Activated CD4-positive, CD25-positive, alpha-beta regulatory T cell treated with anti-CD3 and anti-CD28 coated beads, Interleukin-2, amount 50 U/mL, for 72 hours (primary cell): ENCODE results near the gene MCM7.
"Not testable (repeated sequence)": the region's sequence is repeated elsewhere in the genome, so short reads cannot be mapped to it uniquely, and the experiment has no call there.

Source experiments
- DNase-seq: peaks from one replicate; pipeline ENCODE4 v3.0.0; 2021

MCM7 gene

DNA sequence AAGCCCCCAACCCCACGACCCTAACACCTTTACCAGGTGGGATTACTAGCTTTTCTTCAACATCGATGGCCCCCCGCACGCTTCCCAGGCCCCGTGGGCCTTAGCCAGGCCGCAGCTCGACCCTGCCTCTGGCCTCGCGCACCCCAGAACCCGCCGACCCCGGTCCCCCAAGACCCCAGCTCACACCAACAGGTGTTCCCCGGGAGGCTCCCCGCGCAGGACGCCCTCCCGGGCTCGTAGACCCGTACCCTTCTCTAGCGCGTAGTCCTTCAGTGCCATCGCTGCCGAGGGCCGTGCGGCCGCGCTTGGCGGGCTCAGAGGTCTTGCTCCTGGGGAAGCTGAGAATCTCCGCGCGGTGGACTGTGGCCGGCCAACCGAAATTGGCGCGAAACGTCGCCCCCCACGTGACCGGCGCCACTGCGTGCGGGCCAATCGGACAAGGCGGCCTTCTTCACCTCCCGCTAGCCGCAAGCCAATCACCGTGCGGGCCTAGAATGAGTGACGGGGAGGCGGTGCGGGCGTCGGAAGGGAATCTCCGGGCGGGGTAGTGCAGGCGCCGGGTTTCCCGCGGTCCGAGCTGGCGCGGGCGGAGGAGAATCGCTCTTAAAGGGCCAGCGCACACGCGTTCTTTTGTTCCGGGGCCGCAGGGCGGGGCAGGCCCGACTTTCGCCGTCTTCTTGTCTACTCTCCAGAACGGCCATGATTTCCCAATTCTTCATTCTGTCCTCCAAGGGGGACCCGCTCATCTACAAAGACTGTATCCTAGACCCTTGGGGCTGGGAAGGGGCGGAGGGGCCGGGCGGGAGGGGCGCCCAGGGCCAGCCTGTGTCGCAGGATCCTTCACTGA, at the start of gene MCM7, which contains the start of gene AP4M1:
TSS of gene MCM7 (minus strand) at position 382 of the 847 bp plus-strand sequence. CDS start at position 279, 103 bp downstream.
TSS of gene AP4M1 (plus strand) at position 628 of the 847 bp plus-strand sequence. CDS start at position 700, 72 bp downstream.
- DNase-seq, result peak; percentile 97

GRCh38 chr7:100148559-100149328, 47.5 kb upstream of the MCM7 start, which contains the start of gene LAMTOR4:
Gene LAMTOR4 (plus strand): TSS chr7:100148918. CDS start chr7:100148973, 55 bp downstream.
- peak; percentile 93 for DNase-seq

GRCh38 chr7:100148225-100148558, 47.0 kb upstream of the MCM7 start:
- DNase-seq, result no peak

DNA sequence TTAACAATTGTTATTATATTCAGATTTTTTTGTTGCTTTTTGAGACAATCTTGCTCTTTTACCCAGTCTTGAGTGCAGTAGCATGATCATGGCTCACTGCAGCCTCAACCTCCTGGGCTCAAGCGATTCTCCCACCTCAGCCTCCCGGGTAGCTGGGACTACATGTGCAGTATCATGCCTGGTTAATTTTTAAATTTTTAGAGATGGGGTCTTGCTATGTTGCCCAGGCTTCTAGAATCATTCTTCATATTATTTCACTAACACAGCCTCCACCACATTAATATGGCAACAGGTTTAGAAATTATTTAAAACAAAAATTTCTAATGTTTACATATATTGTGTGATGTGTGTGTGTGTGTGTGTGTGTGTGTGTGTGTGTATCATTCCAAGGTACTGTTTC, 46.1 kb upstream of the MCM7 start:
- DNase-seq, result no peak

GRCh38 chr7:100146350-100146749, 45.2 kb upstream of the MCM7 start:
- not testable (repeated sequence) for DNase-seq

DNA sequence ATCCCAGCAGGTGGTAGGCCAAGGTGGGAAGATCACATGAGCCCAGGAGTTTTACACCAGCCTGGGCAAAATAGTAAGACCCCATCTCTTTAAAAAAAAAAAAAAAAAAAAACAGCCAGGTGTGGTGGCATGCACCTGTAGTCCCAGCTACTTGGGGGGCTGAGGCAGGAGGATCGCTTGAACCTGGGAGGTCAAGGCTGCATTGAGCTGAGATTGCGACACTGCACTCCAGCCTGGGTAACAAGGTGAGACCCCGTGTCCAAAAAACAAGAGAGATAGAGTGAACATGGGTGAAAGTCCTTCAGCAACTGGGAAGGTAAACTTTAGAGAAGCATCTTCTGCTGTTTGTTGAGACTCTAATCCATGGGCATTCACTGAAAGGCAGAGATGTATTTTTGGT, 41.3 kb upstream of the MCM7 start:
- DNase-seq, result no peak

DNA sequence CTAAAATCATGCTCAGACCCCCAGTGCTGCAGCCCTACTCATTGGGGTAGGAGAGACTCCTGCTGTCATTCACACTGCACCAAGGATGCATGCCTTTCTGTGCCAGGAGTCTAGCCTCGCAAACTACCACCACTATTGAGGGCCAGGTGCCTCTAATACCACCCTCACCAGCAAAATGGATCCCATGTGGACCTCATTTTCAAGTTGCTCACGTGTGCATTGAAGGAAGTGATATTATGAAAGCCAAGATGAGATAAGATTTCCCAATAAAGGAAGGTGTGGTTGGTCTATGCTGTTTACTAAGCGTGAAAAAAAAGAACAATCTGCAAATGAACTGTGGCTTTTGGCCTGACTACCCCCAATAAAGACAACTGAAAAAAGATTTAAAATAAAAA, 40.4 kb upstream of the MCM7 start:
- DNase-seq, result no peak

- no peak for DNase-seq
These were observed 36.9 kb upstream of the MCM7 start for GRCh38 chr7:100137851-100138760.

DNA sequence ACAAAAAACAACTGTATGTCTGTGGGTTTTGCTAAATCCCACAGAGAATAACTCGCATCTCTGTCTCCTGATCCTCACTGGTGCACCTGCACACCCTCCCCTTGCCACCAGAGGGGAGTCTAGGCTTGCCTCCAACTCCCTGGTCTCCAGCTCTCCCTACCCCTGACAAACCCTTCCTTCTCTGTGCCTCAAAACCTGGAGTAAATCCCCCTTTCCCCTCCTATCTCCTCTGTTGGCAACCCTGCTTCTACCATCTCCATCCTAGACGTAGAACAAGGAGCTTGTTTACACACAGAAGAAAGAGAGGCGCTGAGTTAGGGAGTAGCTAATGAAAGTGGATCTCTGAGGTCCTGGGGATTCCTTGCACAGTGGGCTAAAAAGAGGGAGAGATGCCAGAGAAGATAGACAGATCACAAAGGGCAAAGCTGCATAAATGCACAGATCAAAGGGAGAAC, 31.5 kb upstream of the MCM7 start:
- peak; percentile 48 for DNase-seq

DNA sequence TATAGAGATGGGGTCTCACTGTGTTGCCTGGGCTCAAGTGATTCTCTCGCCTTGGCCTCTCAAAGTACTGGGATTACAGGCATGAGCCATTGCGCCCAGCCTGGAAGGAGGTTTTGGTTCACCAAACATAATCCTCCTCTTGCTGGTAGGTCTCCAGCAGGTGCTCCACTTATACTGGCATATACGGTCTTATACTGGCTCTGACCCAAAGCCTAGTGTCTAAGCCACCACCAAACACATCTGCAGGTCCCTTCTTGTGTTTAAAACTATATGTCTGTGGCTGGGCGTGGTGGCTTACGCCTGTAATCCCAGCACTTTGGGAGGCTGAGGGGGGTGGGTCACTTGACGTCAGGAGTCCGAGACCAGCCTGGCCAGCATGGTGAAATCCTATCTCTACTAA, 30.9 kb upstream of the MCM7 start:
- DNase-seq, result no peak

- peak; percentile 90 for DNase-seq
These were observed 29.6 kb upstream of the MCM7 start for GRCh38 chr7:100130608-100131453.

DNA sequence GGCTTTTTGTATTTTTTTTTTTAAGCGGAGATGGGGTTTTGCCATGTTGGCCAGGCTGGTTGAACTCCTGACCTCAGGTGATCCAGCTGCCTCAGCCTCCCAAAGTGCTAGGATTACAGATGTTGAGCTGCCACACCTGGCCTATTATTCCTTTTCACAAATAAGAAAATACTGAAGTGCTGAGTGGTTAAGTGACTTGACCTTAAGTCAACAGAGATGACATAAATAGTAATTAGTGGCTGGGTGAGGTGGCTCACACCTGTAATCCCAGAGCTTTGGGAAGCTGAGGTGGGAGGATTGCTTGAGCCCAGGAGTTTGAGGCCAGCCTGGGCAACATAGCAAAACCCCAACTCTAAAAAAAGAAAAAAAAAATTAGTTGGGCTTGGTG, 29.0 kb upstream of the MCM7 start:
- not testable (repeated sequence) for DNase-seq

DNA sequence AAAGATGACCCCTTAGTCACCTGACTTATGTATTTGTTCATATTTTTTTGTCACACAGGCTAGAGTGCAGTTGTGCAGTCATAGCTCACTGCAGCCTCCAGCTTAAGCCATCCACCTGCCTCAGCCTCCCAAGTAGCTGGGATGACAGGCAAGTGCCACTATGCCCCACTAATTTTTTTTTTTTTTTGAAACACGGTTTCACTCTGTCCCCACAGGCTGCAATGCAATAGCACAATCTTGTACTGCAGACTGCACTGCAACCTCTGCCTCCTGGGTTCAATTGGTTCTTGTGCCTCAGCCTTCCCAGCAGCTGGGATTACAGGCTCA, 27.4 kb upstream of the MCM7 start:
- no peak for DNase-seq

- DNase-seq, result no peak
These were observed 26.9 kb upstream of the MCM7 start for GRCh38 chr7:100127866-100128636.

DNA sequence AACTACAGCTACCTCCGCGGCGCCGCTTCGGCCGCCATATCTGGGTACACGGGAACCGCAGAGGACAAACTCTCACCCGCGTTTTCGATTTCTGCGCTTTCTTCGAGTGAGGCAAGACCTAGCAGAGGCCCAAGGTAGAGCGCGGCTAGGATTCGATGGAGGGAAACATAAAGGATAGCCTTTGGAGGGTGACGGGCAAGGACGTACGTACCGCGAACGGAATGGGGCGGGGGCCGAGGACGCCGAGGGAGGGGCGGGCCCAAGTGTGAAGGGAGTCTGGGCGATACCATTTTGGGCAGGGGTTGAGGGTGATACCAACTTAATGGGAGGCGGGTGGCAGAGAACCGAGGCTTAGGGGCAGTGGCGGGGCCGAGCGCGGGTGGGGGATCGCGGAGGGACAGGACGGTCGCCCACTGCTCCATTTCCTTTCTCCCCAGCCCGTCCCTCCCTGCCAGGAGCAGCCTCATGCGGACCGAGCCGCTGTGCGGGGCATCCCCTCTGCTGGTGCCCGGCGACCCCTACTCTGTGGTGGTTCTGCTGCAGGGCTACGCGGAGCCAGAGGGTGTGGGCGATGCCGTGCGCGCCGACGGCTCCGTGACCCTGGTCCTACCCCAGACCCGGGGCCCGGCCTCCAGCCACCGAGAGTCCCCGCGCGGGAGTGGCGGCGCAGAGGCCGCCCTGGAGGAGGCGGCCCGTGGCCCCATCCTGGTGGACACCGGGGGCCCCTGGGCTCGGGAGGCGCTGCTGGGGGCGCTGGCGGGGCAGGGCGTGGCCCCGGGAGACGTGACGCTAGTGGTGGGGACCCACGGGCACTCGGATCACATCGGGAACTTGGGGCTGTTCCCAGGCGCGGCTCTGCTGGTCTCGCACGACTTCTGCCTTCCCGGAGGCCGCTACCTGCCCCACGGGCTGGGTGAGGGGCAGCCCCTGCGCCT, 26.0 kb upstream of the MCM7 start, which contains the start of gene MBLAC1:
TSS of gene MBLAC1 (plus strand) at position 37 of the 935 bp plus-strand sequence. CDS start at position 466, 429 bp downstream.
- DNase-seq, result peak; percentile 91

GRCh38 chr7:100126239-100126930, 25.2 kb upstream of the MCM7 start:
- no peak for DNase-seq

DNA sequence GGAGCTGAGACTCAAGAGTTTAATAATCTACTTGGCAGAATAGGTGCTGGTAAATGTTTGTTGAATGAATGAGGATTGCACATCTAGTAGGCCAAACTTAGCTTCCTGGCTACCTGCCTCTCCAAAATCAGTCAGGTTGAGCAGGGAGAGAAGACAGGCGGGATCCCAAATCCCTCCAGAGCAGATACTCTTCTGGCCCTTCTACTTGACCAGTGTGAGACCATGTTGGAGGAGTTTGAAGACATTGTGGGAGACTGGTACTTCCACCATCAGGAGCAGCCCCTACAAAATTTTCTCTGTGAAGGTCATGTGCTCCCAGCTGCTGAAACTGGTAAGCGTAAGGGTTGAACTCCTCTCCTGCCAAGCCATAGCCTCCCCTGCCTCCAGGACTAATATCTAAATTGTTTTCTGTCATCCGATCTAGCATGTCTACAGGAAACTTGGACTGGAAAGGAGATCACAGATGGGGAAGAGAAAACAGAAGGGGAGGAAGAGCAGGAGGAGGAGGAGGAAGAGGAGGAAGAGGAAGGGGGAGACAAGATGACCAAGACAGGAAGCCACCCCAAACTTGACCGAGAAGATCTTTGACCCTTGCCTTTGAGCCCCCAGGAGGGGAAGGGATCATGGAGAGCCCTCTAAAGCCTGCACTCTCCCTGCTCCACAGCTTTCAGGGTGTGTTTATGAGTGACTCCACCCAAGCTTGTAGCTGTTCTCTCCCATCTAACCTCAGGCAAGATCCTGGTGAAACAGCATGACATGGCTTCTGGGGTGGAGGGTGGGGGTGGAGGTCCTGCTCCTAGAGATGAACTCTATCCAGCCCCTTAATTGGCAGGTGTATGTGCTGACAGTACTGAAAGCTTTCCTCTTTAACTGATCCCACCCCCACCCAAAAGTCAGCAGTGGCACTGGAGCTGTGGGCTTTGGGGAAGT, 23.4 kb upstream of the MCM7 start:
- DNase-seq, result no peak

DNA sequence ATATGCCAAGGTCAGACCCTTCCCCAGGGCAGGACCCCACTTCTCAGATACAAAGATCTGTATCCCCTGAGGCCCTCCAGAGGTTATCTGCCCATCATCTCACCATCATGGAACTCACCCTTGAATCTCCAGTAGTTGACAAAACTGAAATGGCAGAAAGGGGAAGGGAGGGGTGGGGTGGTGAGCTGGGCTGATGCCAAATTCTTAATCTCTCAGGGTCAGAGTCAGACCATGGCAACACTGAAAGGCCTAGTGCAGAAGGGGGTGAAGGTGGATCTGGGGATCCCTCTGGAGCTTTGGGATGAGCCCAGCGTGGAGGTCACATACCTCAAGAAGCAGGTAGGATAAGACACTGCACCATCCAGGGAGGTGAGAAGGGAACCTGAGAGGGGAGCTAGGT, 21.4 kb upstream of the MCM7 start:
- DNase-seq, result no peak
